NCI-H128 (cell line): ENCODE measurements around the gene GYG2.
"Not testable (repeated sequence)": the region's sequence is repeated elsewhere in the genome, so short reads cannot be mapped to it uniquely, and the experiment has no call there.

Source experiments
- DNase-seq: peaks from one replicate; lab custom pipeline; 2025; ENCODE audit not compliant: unreplicated experiment; lab: John Stamatoyannopoulos, UW

The GYG2 gene

GRCh38 chrX:2867206-2867605 is 38.5 kb downstream of the GYG2 start:
- no peak for DNase-seq

- DNase-seq = no peak
These were observed 41.9 kb downstream of the GYG2 start for GRCh38 chrX:2870650-2871049.

DNA sequence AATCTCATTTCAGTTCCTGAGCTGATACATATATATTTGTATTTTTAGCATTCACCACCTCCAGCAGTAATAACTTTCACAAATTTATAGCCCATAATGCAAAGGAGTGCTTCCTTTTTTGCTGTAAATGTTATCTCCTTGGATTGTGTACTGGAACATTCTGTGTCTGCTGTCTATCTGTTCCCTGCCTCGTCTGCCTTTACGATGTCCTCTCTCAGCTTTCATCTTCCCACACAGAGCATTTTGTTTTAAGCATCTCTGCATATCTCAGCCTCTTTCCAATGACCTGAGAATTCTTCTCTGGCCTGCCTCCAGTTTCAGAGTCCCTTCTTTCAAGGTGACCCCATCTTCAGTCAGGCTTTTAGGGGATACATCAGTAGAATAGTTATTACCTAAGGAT is 43.1 kb downstream of the GYG2 start:
- no peak for DNase-seq

DNA sequence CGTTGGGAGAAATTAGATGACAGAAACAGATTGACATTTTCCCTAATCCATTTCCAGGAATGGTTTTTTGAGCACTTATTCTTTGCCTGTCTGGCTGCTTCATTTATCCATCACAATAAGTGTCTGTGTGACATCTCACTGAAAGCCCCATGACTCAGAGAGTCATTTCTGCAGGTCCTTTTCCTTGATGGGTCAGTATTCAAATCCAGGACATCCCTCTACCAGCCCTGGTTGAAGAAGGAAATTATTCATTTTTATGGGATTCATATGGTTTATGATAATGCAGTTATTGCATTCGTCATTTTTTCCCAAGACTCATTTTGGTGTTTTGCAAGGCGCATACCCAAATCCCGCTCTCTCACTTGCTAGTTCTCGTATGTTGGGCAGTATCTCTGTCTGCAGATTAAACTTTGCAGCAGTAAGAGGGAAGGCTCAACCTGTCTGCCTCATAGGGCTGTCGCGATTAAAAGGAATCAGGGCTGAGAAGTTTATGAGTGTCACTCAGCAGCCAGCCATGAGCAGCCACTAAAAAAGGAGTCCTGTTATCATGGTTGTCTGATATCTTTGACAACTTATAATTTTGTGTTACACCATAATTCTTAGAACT is 44.0 kb downstream of the GYG2 start:
- no peak for DNase-seq

- no peak for DNase-seq
These were observed 45.7 kb downstream of the GYG2 start for GRCh38 chrX:2874222-2875135.

DNA sequence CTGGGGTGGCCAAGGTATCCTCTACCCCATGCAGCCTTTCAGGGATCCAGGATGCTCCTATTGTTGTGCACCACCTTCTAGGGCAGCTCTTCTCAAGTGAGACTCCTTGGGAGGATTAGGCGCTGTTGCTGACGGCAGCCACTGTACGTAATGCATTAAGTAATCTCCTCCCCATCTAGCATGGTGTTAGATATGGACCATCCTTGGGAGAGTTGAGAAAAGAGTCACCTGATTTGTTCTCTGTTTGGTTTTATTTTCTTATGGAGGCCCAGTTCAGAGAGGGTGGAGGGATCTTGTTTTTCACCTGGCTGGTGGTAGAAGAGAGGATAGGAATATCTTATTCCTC is 46.4 kb downstream of the GYG2 start:
- DNase-seq = no peak

DNA sequence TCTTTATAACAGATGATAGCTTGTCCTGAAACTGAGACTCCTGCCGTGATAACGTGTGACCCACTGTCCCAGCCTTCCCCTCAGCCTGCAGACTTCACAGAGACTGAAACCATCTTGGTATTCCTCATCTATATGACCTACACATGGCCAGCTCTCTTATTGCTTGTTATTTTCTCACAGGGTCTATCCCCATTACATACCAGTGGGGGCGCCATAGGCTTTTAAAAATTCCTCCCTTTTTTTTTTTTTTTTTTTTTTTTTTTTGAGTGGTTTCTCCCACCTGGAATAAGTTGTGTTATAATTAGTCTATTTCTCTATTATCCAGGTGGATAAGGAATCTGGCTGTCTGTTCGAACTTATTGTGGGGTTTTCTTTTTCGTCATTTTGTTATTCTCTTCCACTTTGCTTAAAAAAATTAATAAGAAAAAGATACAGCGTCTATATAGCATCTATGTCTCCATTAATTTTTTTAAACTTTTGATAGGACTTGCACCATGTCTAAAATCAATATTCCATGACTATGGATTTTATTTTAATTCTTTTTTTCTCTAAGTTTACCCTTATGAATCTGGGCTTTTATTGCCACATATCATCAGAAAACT is 47.2 kb downstream of the GYG2 start:
- no peak for DNase-seq

DNA sequence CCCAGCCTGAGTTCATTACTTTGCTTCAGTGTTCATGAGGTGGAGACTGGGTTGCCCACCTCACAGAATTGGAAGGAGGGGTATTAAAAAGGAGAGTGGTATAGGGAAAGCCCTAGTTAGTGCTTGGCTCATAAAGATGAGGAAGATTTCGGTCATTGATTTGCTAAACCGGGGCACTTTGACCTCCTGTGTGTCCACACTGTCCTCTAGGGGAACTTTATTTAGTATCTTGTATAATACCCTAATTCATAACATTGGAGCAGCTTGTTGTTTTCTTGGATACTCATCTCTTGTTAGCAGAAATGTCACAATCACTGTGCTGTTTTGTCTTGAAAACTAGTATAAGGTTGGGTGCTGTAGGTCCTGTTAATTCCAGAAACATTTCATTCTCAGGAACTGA is 49.8 kb downstream of the GYG2 start:
- DNase-seq = no peak

GRCh38 chrX:2879670-2880069 is 50.9 kb downstream of the GYG2 start:
- DNase-seq = no peak

DNA sequence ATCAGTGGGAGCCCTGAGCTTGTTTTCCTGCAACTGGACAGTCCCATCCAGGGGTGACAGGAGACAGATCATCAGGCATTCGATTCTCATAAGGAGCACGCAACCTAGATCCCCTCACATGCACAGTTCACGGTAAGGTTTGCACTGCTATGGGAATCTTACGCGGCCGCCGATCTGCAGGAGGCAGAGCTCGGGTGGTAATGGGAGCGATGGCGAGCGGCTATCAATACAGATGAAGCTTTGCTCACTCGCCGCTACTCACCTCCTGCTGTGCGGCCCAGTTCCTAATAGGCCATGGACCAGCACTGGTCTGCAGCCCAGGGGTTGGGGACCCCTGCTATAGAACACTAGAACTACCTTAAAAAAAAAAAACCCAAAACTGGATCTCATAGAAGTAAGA is 55.0 kb downstream of the GYG2 start:
- no peak for DNase-seq

DNA sequence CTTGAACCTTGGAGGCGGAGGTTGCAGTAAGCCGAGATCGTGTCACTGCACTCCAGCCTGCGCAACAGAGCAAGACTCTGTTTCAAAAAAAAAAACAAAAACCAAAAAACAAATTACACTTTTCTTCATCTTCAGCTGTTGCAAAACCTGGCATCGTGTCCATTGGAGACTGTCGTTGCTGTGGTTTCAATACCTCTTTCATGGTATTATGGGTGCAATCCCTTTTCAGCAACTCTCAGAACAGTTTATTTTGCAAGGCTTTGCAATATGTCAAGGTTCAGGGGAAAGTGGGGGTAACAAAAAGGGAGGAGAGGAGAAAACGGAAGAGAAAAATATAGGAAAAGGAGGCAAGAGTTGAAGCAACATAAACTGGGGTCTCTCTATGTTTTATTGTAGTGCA is 59.6 kb downstream of the GYG2 start:
- DNase-seq = no peak

DNA sequence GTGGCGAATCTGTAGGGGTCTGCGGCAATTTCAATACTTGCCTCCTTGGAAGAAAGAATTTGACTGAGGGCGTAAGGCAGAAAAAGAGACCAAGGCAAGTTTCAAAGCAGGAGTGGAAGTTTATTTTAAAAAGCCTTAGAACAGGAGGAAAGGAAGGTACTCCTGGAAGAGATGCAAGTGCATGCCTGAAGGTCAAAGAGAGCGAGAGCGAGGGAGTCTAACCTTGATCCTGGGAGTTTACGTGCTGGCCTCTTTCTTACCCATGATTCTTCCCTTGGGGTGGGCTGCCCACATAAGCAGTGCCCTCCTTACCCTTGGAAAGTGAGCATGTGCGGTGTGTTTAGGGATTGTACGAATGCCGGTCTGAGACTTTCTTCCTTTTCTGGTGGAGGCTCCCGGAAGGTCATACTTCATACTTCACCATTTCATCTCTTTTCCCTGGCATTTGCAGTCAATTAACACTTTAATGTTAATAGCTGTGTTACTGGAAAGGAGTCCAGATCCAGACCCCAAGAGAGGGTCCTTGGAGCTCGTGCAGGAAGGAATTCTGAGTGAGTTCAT is 60.4 kb downstream of the GYG2 start:
- DNase-seq = no peak

GRCh38 chrX:2889706-2890490 is 61.2 kb downstream of the GYG2 start:
- not testable (repeated sequence) for DNase-seq

DNA sequence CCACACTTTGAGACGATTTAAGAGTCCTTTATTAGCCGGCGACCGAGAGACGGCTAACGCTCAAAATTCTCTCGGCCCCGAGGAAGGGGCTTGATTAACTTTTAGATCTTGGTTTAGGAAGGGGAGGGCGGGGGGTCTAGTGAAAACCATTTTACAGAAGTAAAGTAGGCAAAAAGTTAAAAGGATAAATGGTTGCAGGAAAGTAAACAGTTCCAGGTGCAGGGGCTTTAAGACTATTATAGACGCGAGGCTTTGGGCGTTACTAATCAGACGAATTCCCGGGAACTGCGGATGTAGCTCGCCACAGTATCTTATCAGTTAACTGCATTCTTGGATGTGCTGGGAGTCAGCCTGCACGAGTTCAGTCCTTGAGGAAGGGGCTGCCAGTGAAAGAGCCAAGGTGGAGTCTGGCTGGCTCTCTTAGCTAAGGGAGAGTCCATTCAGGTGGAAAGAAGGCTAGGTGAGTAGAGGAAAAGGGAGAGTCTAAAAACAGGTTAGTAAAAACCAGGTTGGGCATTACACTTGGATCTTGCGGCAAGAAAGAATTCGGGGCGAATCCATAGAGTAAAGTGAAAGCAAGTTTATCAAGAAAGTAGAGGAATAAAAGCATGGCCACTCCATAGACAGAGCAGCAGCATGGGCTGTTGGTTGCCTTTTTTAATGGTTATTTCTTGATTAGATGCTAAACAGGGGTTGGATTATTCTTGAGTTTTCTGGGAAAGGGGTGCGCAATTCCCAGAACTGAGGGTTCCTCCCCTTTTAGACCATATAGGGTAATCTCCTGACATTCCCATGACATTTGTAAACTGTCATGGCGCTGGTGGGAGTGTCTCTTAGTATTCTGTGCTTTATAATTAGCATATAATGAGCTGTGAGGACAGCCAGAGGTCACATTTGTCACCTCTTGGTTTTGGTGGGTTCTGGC is 62.1 kb downstream of the GYG2 start:
- DNase-seq = not testable (repeated sequence)

DNA sequence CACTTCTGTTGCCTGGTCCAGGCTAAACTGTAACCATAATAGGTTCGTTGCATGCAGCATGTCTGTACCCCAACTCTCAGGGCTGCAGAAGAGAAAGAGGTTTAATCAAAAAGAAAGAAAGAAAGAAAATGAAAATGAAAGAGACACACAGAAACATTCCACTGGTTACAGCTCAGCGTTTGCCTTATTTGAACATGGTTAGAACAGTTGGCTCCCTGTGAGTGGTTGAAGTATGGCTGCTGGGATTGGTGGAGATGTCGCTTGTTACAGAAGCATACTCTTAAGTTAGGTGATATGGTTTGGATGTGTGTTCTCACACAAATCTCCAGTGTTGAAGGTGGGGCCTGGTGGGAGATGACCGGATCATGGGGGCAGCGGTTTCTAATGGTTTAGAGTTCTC is 64.1 kb downstream of the GYG2 start:
- DNase-seq = no peak

GRCh38 chrX:2894885-2895292 is 66.2 kb downstream of the GYG2 start:
- no peak for DNase-seq

DNA sequence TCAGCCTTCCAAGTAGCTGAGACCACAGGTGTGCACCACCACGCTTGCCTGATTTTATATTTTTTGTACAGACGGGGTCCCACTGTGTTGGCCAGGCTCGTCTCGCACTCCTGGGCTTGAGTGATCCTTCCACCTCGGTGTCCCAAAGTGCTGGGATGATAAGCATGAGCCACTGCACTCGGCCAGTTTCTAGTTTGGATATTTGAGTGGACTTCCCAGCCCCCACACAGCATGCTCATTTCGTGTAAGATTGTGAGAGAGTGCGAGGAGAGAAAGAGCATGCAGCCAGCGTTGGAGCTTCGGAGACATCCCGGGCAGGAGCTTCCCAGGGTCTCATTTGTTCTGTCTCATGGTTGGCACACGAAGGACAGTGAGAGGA is 68.6 kb downstream of the GYG2 start:
- DNase-seq = no peak

DNA sequence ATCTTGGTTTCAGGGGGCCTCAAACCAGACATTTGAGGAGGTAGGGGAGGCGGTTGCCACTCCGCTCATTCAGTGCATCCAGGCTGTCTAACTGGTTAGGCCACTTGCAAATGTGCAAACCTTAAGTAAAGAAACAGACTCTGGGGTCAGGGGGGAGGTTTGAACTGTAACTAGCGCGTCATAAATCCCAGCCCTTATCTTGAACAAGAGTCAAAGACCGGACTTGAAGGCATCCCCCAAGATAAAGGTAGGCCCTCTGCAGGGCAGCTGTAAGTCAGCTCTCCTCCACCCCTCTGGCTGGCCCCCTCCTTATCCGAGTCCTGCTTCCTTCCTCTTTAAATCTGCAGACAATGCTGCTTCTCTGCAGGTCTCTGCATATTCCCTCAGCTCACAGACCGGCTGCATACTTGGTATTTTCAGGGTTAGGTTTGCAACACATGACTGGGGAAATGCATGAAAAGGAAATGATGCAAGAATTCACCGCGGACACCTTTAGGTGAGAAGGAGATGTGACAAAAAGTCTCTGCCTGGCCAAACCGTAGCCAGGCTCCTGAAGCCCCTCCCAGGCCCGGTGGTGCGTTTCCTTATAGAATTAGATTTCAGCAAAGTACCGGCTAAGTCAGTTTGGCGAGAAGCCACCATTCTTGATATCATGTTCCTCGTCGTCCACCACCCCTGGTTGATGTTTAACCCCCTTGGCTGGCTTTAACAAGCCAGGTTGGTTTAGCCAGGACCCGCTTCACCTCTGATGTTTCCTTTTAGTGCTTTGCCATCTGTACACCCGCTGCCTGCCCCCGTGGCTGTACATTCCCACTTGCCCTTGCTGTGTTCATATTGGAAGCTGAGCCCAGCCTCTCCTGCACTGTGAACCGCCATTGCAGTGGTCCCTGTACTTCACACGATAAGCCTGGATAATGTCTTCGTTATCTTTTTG is 69.2 kb downstream of the GYG2 start:
- not testable (repeated sequence) for DNase-seq
